T-helper 2 cell (primary cell): ENCODE results near the gene PDGFRA.

Experiments used
- DNase-seq, 5 experiments: peaks; one replicate each; pipeline versions ENCODE4 v3.0.0 to v3.0.0-alpha.2; 2012 to 2022
- total RNA-seq, 2 donors: gene quantifications; one replicate each; lab custom pipeline; 2026; lab: John Stamatoyannopoulos, UW

Gene PDGFRA
- total RNA-seq, result 0 reads per million in 2 donors

GRCh38 chr4:54228961-54229501 lies at the start of gene PDGFRA:
PDGFRA (plus strand) TSS chr4:54229293; CDS start chr4:54258769, 29,476 bp downstream.
- DNase-seq, result no peak

DNA sequence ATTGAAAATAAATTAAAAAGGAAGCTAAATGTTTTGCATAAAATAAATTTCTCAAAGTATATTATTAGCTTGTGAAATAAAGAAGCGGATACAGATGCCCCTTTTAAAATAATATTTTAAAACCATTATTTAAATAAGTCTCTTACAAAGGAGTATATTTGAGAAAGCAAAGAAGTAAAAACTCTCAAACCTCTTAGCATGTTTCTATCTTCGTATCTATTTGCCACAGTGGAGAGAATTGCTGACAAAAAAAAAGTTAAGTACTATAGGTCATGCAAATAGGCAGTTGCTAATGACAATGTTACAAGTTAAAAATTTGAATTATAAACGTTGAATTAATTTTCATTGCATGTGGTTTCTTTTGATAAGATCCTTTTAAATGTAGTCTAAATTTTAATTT lies 44.5 kb upstream of the PDGFRA start:
- no peak for DNase-seq

DNA sequence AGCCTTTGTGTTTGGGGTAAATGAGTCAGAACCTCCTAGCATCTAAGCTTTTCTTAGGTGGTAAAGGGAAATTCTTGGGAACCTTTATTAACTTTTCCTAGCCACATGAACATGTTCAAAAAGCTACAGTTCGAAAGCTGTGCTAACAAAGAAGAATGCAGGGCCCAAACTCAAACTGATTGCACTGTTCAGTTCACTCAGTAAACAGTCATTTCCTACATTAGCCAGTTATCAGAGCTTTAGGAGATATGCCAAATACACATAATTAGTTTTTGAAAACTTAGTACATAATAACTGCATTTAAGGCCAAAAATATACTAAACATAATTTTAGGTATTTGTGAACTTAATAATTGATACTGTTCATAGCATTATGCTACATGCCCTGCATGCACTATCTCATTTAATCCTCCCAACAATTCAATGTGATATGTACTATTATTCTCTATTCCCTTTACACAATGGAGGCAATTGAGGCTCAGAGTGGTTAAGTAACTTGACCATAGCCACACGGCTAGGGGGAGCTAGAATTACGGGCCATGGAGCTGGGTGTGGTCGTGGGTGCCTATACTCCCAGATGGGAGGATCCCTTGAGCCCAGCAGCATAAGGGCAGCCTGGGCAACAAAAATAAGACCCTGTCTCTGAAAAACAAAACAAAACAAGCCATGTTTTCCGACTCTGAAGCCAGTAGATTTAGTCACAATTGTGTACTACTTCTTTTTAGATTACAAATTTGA lies 43.9 kb upstream of the PDGFRA start:
- no peak for DNase-seq

DNA sequence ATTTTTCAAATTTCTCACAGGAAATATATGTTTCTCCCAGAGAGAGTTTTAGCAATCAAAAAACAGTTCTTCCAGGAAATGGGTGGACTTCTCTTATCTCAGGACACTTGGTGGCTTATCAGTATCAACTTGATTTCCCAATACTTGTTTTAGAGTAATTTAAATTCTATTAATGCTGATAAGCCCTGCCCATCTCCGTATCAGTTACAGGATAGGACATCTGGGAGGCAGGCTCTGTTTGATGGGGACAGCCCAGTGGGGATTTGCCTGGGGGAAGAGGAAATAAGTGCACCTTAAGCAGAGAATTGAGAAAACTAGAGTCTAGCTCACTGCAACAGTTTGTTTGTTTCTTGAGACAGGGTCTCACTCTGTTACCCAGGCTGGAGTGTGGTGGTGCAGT lies 43.2 kb upstream of the PDGFRA start:
- DNase-seq, result no peak

- DNase-seq, result no peak
Measured at GRCh38 chr4:54186371-54186770, 42.7 kb upstream of the PDGFRA start.

DNA sequence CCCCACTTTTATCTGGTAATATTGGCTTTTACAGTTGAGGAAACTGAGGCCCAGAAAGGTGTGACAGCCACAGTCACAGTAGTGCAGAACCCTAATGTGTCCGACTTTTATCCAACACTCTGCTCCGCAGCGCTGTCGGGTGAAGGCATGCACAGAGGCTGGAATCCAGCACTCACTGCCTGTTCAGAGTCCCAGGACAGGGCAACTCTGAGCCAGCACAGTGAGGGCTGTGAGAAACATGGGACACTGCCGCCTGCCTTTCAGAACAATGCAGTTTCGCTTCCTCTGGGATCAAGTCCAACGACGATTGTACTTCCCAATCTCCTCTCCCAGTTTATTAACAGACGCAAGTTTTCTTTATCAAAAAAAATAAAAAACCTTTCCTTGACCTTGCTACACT lies 41.9 kb upstream of the PDGFRA start:
- DNase-seq, result no peak

- DNase-seq, result no peak
Measured at GRCh38 chr4:54189140-54189539, 40.0 kb upstream of the PDGFRA start.

DNA sequence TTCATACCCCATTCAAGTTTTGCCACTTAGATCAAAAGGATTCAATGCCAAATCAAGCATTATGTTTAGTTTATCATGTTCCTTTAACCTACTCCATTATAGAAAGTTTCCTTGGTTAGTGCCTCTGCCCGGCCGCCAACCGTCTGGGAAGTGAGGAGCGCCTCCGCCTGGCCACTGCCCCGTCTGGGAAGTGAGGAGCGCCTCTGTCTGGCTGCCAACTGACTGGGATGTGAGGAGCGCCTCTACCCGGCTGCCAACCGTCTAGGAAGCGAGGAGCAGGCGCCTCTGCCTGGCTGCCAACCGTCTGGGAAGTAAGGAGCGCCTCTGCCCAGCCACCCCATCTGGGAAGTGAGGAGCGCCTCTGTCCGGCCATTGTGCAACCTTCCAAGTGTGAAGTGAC lies 36.3 kb upstream of the PDGFRA start:
- DNase-seq, result no peak

DNA sequence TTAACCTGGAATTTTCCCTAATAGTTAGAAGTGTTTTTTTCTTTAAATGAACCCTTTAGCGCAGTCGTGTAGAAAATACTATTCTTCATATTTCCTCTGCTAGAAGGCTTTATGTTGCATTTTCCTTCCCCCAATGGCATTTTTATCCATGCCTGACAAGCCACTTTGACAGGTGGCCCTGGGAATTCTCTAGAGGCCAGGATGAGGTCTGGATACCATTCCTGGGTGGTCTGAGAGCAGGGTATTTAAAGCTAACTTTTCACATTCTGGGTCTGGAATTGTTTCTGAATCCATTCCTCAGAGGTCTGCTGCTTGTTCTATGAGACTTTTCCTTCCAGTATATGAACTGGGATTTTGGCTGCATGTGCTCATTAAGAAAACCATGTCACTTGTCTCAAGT lies 31.2 kb upstream of the PDGFRA start:
- DNase-seq, result no peak

GRCh38 chr4:54199919-54200318 lies 29.2 kb upstream of the PDGFRA start:
- DNase-seq, result no peak

DNA sequence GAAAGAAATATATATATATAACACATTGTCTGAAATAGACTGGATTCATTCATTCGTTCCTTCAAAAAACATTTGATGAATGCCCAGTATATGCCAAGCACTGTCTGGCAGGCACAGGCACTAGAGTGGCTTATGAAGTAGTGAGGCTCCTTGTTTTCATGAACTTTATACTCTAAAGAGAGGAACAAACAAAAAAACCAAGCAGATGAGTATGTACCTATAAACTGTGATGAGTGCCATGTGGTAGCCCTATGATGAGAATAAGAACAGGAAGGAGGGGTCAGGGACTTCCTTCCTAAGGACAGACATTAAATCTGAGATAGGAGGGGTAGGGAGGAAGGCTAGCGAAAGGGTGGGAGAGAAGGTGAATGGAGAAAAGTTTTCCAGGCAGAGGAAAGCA lies 19.5 kb upstream of the PDGFRA start:
- no peak for DNase-seq

DNA sequence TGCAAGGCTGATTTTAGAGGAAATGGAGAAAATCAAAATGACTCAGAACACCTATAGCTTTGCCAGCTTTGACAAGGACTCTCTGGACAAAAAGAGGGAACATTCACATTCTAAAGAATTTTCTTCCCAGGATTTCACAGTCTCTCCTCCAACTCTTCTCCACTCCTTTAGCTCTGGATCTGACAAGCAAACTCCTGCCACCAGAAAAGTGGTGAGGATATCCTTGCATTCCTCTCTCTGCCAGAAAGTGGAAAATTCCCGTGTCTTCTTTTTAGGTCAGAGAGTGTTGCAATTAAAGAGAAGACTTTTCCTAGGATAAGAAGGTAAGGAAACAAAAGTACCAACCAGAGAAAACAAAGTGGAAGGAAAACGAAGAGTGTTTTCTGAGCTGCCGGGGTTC lies 16.1 kb upstream of the PDGFRA start:
- DNase-seq, result no peak

DNA sequence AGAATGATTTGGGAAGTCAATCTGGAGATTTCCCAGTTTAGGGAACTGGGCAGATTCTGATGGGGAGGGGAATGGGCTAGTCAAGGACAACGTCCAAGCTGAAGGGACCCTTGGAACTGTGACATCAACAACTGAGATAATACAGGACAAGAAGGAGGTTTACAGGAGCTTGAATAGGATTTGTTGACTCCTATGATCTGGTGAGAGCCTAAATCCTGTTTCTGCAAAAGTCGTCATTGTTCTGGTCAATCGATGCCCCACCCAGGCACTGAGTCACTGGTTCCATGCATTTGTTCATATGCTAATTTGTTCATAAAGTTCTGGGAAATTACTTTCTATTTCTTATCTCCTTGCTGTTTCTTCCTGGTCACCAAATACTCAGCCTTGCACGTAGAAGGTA lies 15.3 kb upstream of the PDGFRA start:
- no peak for DNase-seq

- no peak for DNase-seq
Measured at GRCh38 chr4:54215379-54216077, 13.6 kb upstream of the PDGFRA start.

- DNase-seq, result peak in 4 of 5 experiments; percentile 15 to 59 (median 22)
Measured at GRCh38 chr4:54217642-54218495, 11.2 kb upstream of the PDGFRA start.

DNA sequence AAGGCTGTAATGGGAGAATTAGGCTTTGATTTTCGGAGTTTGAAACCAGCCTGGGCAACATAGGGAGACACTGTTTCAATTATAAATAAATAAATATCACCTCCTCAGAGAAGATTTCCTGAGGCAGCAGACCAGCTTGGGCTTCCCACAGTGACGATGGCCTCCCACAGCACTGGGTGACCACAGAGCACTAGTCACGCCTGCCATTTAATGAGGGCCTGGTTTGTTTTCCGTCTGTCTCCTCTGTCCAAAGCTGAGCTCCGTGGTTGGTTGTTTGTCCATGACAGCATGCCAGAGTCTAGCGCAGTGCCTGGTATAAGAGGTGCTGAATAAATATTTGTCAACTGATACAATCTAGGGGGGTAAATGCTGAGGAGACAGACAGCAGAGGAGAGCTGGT lies 10.4 kb upstream of the PDGFRA start:
- no peak for DNase-seq

DNA sequence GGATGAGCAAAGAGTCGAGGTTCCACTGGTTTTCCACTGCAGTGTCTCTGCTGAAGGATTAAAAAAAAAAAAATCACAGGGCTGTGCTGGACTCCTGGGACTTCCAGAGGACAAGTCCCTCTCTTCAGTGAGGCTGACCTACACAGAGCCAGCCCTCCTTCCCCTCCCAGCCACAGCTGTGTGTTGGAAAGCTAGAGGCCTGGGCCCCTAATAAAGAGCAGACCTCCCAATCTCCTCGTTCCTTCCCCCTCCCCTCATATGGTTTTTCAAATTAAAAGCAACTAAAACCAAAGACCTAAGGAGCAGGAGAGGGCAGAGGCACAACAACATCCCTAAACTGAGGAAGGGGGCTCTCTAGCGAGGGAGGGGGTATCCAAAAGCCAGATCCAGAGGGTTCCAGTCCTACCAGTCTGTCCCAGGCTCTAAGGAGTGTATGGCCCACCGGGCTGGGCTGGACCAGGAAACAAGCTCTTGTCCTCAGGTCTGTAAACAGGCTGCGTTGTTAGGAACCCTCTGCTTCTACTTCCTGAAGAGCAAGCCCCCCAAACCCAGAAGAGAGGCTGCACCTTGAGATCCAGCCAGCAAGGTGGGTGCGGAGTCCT lies 4.0 kb upstream of the PDGFRA start:
- no peak for DNase-seq

DNA sequence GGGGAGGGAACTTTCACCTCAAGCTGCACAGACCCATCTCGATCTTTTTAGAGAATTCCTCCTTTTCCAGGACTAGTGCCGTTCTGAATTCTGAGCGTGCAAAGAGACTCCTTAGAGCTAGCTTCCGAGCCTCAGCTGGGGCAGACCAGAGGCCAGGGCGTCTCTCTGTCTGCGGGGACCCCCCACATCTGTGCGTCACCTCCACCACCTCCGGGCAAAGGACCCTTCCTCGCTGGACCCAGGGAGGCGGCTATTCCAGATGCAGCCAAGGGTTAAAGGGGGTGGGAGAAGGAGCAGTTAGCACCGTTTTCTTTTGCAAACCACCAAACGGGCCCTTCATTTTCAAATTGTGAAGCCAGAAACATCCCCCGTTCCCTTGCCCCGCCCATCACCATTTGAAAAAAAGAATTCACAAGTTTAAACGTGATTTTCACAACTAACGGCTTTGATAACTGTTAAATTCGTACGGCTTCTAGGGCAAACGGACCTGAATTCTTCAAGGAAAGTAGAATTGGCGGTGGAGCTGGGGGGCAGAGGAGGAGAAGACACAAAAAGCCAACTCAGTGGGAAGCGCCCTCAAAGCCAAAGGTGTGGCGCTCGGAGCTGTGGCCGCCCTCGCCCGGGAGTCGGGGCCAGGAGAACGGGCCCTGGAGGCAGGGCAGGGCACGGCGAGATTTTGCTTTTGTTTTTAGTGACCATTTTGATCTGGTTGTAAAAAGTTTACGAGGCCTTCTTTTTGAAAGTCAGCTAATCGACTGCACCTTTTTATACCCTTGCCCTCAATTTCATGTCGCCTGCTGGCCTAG lies 3.3 kb upstream of the PDGFRA start:
- peak in 1 of 5 experiments; percentile 3 for DNase-seq

DNA sequence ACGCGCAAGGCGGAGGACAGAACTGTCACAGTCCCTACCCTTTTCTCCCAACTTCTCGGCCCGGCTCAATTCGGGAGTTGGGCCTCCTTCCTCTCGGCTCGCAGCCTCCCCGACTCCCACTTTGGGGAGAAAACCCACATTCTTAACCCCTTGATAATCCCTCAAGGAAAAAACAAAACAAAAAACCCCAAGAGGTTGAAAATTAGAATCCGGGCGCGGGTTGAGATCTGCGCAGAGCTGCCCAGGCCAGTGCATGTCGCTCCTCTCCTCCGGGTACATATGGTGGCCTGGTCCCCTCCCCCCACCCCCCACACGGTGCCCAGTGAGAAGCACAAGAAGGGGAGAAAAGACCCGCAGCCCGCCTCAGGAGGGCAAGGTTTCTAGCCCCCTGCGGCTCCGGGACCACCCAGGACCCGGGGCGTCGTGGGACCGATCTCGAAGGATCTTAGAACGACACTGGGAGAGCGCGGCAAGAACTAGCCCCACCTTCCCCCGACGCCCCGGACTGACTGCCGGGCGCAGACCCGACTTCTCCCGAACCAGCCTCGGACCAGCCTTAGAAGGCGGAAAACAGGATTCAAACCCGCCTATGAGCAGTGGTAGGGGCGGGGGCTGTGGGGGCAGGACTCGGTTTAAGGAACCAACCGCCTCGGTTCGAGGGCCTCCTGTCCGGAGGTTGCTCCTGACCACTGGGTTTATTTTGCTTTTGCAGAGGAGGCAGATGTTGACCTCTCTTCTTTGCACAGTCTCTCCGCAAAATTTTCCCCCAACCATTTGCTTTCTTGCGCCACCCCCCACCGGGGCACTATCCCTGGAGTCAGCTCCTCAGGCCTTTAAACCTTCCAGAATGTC lies 2.5 kb upstream of the PDGFRA start:
- no peak for DNase-seq

DNA sequence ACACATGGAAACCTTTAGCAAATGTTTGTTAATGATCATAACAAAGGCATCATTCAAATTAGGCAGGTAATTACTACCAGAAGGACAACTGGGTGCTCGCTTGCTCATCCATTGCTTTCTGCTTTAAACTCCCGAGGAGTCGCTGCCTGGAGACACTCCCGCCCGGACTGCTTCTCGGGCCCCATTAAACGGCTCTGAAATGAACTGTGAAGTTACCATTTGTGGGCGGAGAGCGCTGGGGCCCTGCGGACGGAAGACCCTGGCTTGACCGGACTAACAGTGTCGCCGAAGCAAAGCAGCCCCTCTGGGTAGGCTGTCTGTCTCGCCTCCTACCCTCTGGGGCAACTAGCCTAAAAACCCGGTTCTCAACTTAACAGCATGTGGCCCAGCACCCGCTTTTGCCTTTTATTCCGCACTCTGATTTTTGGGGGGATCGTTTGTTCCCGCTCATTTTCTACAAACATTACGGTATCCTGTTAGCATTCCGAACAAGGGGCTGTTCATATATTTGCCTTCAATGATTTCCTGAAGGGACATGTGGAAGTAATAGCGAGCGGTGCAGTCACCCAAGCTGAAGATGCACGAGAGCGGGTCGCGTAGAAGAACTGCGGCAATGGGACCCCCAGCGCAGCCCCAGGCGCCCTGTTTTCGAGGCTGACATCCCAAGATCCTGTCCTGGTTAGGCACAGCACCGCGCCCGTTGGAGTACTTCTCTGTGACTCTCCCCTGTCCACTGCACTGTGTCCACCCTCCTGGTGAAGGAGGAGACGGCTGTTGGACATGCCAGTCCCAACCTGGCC lies 1.6 kb upstream of the PDGFRA start:
- DNase-seq, result no peak
